Ureter (tissue), 1 donor: Measurements from ENCODE around the gene PROK1. TPM values are rescaled to one million over a fixed set of nuclear protein-coding genes. Genes with fewer than 3 reads are reported as not detected.

Source experiments
- DNase-seq: peaks from one replicate; pipeline ENCODE4 v3.0.0-alpha.2; 2020; ENCODE audit warnings: low spot score
- total RNA-seq: library from RNA; stranded (reverse); gene quantifications from one replicate; pipeline ENCODE4 v1.2.4, GENCODE V29; 2023
- donor health status: DM: yes; HTN: yes; CAD: no.

Gene PROK1
- total RNA-seq, 1 donor from 2014 or later = 9.3 TPM

GRCh38 chr1:110488161-110488560 is 37.2 kb downstream of the PROK1 start:
- no peak for DNase-seq

- no peak for DNase-seq
These were observed 37.9 kb downstream of the PROK1 start for GRCh38 chr1:110488867-110489266.

- DNase-seq = no peak
These were observed 38.5 kb downstream of the PROK1 start for GRCh38 chr1:110489406-110489805.

GRCh38 chr1:110489973-110490542 is 39.1 kb downstream of the PROK1 start:
- DNase-seq = no peak

- DNase-seq = no peak
These were observed 40.0 kb downstream of the PROK1 start for GRCh38 chr1:110490791-110491451.

GRCh38 chr1:110492573-110492972 is 41.6 kb downstream of the PROK1 start:
- no peak for DNase-seq

GRCh38 chr1:110493059-110493699 is 42.2 kb downstream of the PROK1 start:
- DNase-seq = no peak

GRCh38 chr1:110494036-110494435 is 43.1 kb downstream of the PROK1 start:
- DNase-seq = no peak

GRCh38 chr1:110494522-110495406 is 43.8 kb downstream of the PROK1 start:
- DNase-seq = no peak

- peak; percentile 83 for DNase-seq
These were observed 45.1 kb downstream of the PROK1 start for GRCh38 chr1:110495926-110496600.

GRCh38 chr1:110498270-110498669 is 47.3 kb downstream of the PROK1 start:
- DNase-seq = no peak

GRCh38 chr1:110501488-110502132 is 50.7 kb downstream of the PROK1 start:
- DNase-seq = no peak

- DNase-seq = no peak
These were observed 51.6 kb downstream of the PROK1 start for GRCh38 chr1:110502402-110503151.

- no peak for DNase-seq
These were observed 52.5 kb downstream of the PROK1 start for GRCh38 chr1:110503471-110503870.

GRCh38 chr1:110504226-110504625 is 53.3 kb downstream of the PROK1 start:
- no peak for DNase-seq

- DNase-seq = no peak
These were observed 54.6 kb downstream of the PROK1 start for GRCh38 chr1:110505596-110505995.

- DNase-seq = no peak
These were observed 55.6 kb downstream of the PROK1 start for GRCh38 chr1:110506541-110506940.
